ENCODE results near the gene ZBP1.

- no peak for TF ChIP-seq CTCF (IDR thresholded peaks at IDR 0.05)
- no peak for TF ChIP-seq POLR2A (IDR thresholded peaks at IDR 0.05)
These were observed 47.0 kb downstream of the ZBP1 start for GRCh38 chr20:57573242-57573641.
